NCI-H226 (cell line): ENCODE measurements around the gene ZNF511.

Source experiments
- DNase-seq: peaks from one replicate; pipeline ENCODE4 v3.0.0-alpha.2; 2015

ZNF511 gene

GRCh38 chr10:133336577-133337369 lies 28.1 kb downstream of the ZNF511 start, which contains the start of gene CALY:
Gene CALY (minus strand): TSS chr10:133336896. CDS start chr10:133328989, 7,907 bp downstream.
- no peak for DNase-seq

DNA sequence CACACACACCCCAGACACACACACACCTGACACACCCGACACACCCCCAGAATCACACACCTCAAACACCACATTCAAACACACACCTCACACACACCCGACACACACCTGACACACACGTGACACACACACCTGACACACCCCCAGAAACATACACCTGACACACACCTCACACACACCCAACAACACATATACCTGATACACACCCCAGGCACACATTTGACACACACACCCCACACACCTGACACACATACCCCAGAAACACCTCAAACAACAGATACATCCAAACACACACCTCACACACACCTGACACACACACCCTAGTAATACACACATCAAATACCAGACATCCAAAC lies 28.6 kb downstream of the ZNF511 start:
- no peak for DNase-seq

- DNase-seq: no peak
Observed at GRCh38 chr10:133338080-133339071, 29.7 kb downstream of the ZNF511 start.

- no peak for DNase-seq
Observed at GRCh38 chr10:133339708-133340380, 31.1 kb downstream of the ZNF511 start.

GRCh38 chr10:133341983-133342382 lies 33.3 kb downstream of the ZNF511 start:
- DNase-seq: no peak

DNA sequence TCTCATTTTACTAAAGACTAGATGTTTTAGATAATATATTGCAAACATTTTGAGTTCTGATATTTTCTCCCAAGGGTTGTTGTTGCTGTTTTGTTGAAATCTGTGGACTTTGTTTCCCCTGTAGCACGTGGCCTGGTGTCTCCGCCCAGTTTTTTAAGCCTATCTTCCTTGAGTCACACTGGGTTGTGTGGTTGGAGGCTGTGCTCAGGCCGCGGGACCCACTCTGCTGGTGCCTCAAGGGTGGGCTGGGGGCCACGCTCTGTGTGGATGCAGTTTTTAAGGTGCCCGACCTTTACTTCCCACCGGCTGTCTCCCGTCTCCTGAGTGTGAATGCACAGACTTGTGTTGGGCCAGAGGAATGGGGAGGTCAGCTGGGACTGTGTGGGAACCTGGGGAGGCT lies 34.2 kb downstream of the ZNF511 start:
- no peak for DNase-seq

- no peak for DNase-seq
Observed at GRCh38 chr10:133343558-133343957, 34.8 kb downstream of the ZNF511 start.

DNA sequence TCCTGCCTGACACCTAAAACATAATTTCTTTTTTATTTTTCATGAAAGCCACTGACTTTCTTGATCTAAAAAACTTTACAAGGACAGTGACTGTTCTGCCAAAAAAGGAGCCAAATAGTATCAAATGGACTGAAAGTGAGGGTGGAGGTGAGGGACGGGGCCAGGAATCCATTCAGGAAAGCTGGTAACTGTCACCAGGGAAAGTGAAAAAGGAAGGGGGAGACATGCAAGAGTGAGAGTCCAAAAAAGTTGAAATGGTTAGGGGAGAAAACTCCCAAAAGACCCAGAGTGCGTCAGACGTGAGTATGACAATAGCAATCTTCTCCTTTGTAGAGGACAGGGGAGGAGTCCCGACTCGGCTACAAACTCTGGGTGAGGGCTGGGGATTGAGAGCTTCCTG lies 35.5 kb downstream of the ZNF511 start:
- DNase-seq: no peak

DNA sequence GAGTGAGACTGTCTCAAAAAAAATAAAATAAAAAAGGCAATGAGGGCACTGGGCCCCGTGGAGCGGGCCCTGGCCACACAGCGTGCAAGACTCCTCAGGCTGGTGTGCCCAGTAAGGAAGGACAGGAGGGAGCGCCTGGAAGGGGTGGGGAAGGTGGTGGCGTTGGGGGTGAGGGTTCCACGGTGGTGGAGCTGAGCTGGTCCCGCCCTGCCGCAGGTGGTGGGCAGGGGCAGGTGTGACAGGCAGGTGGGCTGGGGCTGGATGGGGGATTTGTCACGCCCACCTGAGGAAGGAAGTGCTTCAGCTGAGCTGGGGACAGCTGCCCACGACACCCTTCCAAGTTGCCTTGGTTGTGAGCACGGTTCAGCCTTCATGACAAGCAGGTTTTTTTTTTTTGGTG lies 37.7 kb downstream of the ZNF511 start:
- DNase-seq: no peak

- no peak for DNase-seq
Observed at GRCh38 chr10:133347710-133348517, 39.2 kb downstream of the ZNF511 start.

- DNase-seq: no peak
Observed at GRCh38 chr10:133349160-133349568, 40.5 kb downstream of the ZNF511 start.

DNA sequence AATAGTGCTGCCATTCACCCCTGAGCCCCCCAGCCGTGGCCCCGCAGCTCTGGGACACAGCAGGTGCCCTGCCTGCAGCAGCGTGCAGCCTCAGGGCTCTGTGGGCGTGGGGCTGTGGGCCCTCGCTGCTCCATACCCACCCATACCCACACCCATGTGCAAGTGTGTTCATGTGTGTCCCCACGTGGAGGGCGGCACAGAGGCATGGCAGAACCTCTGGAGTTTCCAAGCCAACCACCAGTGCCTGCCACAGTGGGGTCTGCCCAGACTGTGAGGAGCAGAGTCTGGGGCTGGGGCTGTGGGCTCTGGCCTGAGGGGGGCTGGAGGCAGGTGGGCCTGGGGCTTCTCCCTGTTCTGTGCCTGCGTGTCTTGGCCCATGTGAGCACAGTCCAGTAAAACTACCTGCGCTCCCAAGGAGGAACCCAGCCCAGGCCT lies 40.9 kb downstream of the ZNF511 start:
- DNase-seq: no peak

DNA sequence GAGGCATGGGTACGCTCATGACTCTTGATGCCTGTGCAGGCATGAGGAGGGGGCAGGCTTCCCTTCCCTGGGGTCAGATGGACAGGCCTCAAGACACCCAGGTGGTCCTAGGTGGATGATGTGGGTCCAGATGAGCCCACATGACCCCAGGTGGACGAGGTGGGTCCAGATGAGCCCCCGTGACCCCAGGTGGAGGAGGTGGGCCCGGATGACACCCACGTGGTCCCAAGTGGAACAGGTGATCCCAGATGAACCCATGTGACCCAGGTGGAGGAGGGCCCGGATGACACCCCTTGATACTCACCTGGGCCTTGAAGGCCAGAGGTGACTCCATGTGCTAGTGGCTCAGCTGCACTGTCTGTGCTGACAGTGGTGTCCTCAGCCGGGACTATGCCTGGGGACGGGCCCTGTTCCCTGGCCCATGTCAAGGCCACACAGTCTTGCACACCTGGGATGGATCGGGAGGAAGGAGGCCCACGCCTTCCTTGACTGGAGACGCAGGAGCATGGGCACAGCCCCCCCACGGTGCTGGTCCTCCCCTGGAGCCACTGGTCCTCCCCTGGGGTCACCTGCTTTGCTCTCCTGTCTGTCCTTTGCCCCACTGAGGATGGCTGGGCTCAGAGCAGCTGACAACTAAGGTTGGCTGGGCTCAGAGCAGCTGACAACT lies 41.7 kb downstream of the ZNF511 start:
- no peak for DNase-seq

- no peak for DNase-seq
Observed at GRCh38 chr10:133350950-133351329, 42.2 kb downstream of the ZNF511 start.

- DNase-seq: no peak
Observed at GRCh38 chr10:133351408-133352318, 42.9 kb downstream of the ZNF511 start.

DNA sequence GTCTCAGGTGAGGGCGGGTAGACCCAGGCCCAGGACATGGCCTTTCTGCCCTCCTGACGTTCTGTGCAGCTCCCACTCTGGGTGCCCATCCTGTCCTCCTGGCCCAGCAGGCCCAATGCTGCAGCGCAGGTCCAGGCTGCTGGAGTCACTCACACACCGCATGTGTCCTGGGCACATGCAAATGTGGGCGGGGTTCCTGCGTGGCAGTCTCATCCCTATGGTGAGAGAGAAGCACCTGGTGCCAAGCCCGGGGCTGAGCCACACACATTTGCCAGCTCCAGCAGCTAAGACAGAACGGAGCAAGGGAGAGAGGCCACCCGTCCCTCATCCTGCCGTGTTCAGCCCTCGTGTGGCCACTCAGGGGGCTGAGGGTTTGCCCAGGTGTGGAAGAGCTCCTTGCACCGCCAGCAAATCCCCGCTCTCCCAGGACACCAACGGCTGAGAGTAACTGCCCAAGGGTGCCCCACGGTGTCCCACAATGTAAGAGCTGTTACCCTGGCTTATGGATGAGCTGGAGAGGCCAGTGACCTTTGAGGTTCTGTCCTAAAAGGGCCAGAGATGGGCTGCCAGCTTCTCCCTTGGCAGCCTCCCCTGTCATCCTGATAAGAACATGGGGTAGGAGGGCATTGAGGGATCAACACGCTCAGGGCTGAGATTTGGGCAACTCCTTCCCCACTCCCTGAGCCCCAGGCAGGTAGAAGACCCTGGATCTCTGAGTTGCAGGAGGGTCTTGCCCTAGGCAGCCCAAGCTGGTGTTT lies 44.7 kb downstream of the ZNF511 start:
- DNase-seq: no peak

DNA sequence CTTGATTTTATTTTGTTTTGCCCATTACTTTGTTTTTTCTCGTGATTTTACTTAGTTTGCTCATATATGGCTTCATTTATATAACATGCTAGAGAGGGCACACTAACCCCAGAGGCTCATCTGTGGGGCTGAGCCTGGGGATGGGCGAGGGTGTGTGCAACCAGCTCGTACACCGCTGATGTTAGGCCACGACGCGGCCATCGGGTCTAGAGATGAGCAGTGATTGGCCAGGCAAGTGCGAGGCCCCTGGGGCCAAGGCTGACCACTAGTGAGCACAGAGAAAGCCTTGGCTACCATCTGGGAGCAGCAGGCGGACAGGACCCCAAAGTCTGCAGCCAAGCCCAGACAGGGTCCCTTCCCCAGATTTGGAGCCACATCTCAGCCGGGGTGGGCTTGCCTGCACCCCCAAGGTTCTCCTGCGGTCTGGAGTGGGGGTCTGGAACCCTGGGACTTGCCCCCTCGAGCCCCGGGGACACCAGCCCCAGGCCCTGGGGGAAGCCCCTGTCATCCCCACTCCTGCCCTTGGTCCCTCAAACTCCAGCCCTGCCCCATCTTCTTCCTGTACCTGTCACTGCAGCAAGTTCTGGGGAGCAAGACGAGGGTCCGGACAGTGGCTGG lies 45.4 kb downstream of the ZNF511 start:
- no peak for DNase-seq

DNA sequence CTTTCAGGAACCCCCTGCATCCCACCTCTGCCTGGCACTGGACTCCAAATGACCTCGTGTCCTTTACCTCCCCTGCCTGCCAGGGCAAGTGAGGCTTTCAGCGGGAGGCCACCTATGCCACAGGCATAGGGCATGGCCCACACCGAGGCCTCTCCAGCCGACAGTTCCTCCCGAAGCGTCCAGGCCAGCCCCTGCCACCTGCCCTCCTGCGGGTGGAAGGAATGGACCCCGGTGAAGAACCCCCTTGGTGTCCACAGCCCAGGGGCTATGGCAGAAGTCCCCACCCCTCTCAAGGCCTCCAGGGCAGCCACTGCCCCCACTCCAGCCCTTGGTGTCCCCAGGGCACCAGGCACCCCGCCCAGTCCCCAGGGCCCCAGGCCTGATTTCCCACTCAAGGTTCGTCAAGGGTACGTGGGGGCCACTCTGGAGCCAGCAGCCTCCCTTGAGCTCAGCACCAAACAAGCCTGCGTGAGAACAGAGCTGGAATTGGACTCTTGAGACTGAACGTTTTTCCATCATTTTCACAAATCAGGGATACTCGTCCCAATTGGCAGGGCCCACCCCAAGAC lies 46.0 kb downstream of the ZNF511 start:
- DNase-seq: no peak

- DNase-seq: no peak
Observed at GRCh38 chr10:133355266-133355665, 46.6 kb downstream of the ZNF511 start.
